ENCODE data around the gene EPS8L3.

EPS8L3 gene

GRCh38 chr1:109793486-109794318, 30.0 kb upstream of the EPS8L3 start:
- peak in 1 of 2 donors; percentile 34 for DNase-seq (ENCODE audit: low read depth in 2 of 2)

- DNase-seq (ENCODE audit: low read depth in 2 of 2) = no peak
Measured at GRCh38 chr1:109793089-109793485, 29.4 kb upstream of the EPS8L3 start.

- no peak for DNase-seq (ENCODE audit: low read depth in 2 of 2)
Measured at GRCh38 chr1:109792056-109792831, 28.5 kb upstream of the EPS8L3 start.

- no peak for DNase-seq (ENCODE audit: low read depth in 2 of 2)
Measured at GRCh38 chr1:109791495-109792043, 27.8 kb upstream of the EPS8L3 start.

- DNase-seq (ENCODE audit: low read depth in 2 of 2) = peak; percentile 85 to 88
Measured at GRCh38 chr1:109790735-109791494, 27.2 kb upstream of the EPS8L3 start.

GRCh38 chr1:109790329-109790728, 26.6 kb upstream of the EPS8L3 start:
- DNase-seq (ENCODE audit: low read depth in 2 of 2) = no peak

- no peak for DNase-seq (ENCODE audit: low read depth in 2 of 2)
Measured at GRCh38 chr1:109789551-109790180, 25.9 kb upstream of the EPS8L3 start.

- no peak for DNase-seq (ENCODE audit: low read depth in 2 of 2)
Measured at GRCh38 chr1:109788695-109789521, 25.2 kb upstream of the EPS8L3 start.

GRCh38 chr1:109787845-109788601, 24.3 kb upstream of the EPS8L3 start:
- DNase-seq (ENCODE audit: low read depth in 2 of 2) = no peak

GRCh38 chr1:109787211-109787844, 23.6 kb upstream of the EPS8L3 start:
- no peak for DNase-seq (ENCODE audit: low read depth in 2 of 2)

- DNase-seq (ENCODE audit: low read depth in 2 of 2) = no peak
Measured at GRCh38 chr1:109786531-109787021, 22.9 kb upstream of the EPS8L3 start.

- DNase-seq (ENCODE audit: low read depth in 2 of 2) = no peak
Measured at GRCh38 chr1:109786112-109786480, 22.4 kb upstream of the EPS8L3 start.

GRCh38 chr1:109785446-109786111, 21.9 kb upstream of the EPS8L3 start:
- DNase-seq (ENCODE audit: low read depth in 2 of 2) = no peak

GRCh38 chr1:109784551-109785252, 21.0 kb upstream of the EPS8L3 start:
- no peak for DNase-seq (ENCODE audit: low read depth in 2 of 2)

GRCh38 chr1:109783436-109783835, 19.7 kb upstream of the EPS8L3 start:
- DNase-seq (ENCODE audit: low read depth in 2 of 2) = no peak

- DNase-seq (ENCODE audit: low read depth in 2 of 2) = no peak
Measured at GRCh38 chr1:109782927-109783326, 19.2 kb upstream of the EPS8L3 start.

GRCh38 chr1:109782514-109782913, 18.8 kb upstream of the EPS8L3 start:
- no peak for DNase-seq (ENCODE audit: low read depth in 2 of 2)

- no peak for DNase-seq (ENCODE audit: low read depth in 2 of 2)
Measured at GRCh38 chr1:109781806-109782205, 18.1 kb upstream of the EPS8L3 start.
